T-cell (primary cell): ENCODE measurements around the gene NPRL2. TPM values are rescaled to one million over a fixed set of nuclear protein-coding genes. Genes with fewer than 3 reads are reported as not detected.
A peak's percentile ranks its signal among the peaks of the same experiment; 100 is the strongest.

Experiments
- ATAC-seq, 4 experiments: fragments of 200-7000 bp in 3 of 4; fragments of 150-1000 bp in 1 of 4; cut with Tn5 transposase; replicated peaks in 1 of 4; 1 replicate in 3 of 4; 2 replicates in 1 of 4; pipeline ENCODE4 v1.10.0; 2021; ENCODE audit warnings: moderate library complexity in 3 of 4, mild to moderate bottlenecking in 2 of 4, moderate number of reproducible peaks in 1 of 4
- CTCF ChIA-PET, 2 donors: fragments of 300-600 bp; sonication (Branson Sonifier 250); formaldehyde crosslinking; loops; one replicate each; lab custom pipeline; 2022; ENCODE audit warnings: antibody characterized with exemption in 2 of 2; lab: Charles Lee
- POLR2A ChIA-PET, 2 donors: fragments of 300-600 bp; sonication (Branson Sonifier 250); formaldehyde crosslinking; loops; one replicate each; lab custom pipeline; 2022; ENCODE audit warnings: antibody characterized with exemption in 2 of 2; lab: Charles Lee
- DNase-seq, 35 experiments: peaks; one replicate each; pipeline versions ENCODE4 v3.0.0 to v3.0.0-alpha.2; 2013 to 2023
- H3K27ac ChIP-seq: one replicate; pipeline ENCODE4 v1.5.1; 2013; ENCODE audit warnings: low read length
- H3K27me3 ChIP-seq, 2 experiments: replicated peaks in 1 of 2; 1 replicate in 1 of 2; 2 replicates in 1 of 2; pipeline versions ENCODE4 v1.6.1 to v1.7.0; 2013; ENCODE audit warnings: low read length in 1 of 2, mixed read lengths in 1 of 2; ENCODE audit not compliant: control insufficient read depth in 2 of 2, insufficient read depth in 2 of 2; ENCODE audit errors: extremely low read depth in 1 of 2
- H3K36me3 ChIP-seq, 2 donors: 1 replicate in 1 of 2; 2 replicates in 1 of 2; pipeline versions ENCODE4 v1.6.1 to v1.7.0; 2013; ENCODE audit warnings: low read length in 1 of 2; ENCODE audit not compliant: control insufficient read depth in 2 of 2, insufficient read depth in 1 of 2; ENCODE audit errors: extremely low read depth in 1 of 2
- H3K4me1 ChIP-seq, 2 experiments: 1 replicate in 1 of 2; 2 replicates in 1 of 2; pipeline versions ENCODE4 v1.6.1 to v1.7.0; 2013; ENCODE audit warnings: low read length in 2 of 2, mixed read lengths in 1 of 2; ENCODE audit not compliant: insufficient read depth in 2 of 2, control insufficient read depth in 1 of 2; ENCODE audit errors: extremely low read depth in 1 of 2
- H3K4me3 ChIP-seq, 2 donors: 1 replicate in 1 of 2; 2 replicates in 1 of 2; pipeline versions ENCODE4 v1.5.1 to v1.7.0; 2013; ENCODE audit warnings: mild to moderate bottlenecking in 2 of 2, low read length in 1 of 2, moderate library complexity in 1 of 2; ENCODE audit not compliant: control insufficient read depth in 1 of 2; ENCODE audit errors: extremely low read depth in 1 of 2
- H3K9me3 ChIP-seq: 2 replicates; pipeline ENCODE4 v1.7.0; 2013
- H3K27ac Mint-ChIP-seq, 2 donors: one replicate each; pipeline ENCODE4 v1.8.0; 2020 to 2021; ENCODE audit warnings: mild to moderate bottlenecking in 2 of 2, mixed read lengths in 2 of 2
- H3K27me3 Mint-ChIP-seq, 2 donors: one replicate each; pipeline ENCODE4 v1.8.0; 2021 to 2022; ENCODE audit warnings: mixed read lengths in 2 of 2
- H3K36me3 Mint-ChIP-seq: one replicate; pipeline ENCODE4 v1.8.0; 2021; ENCODE audit warnings: mixed read lengths
- H3K4me1 Mint-ChIP-seq, 3 donors: one replicate each; pipeline ENCODE4 v1.8.0; 2020 to 2022; ENCODE audit warnings: mixed read lengths in 3 of 3, mild to moderate bottlenecking in 1 of 3
- H3K4me3 Mint-ChIP-seq, 3 donors: one replicate each; pipeline ENCODE4 v1.8.0; 2020 to 2022; ENCODE audit warnings: mild to moderate bottlenecking in 3 of 3, mixed read lengths in 3 of 3, moderate library complexity in 3 of 3
- H3K9me3 Mint-ChIP-seq, 3 donors: one replicate each; pipeline ENCODE4 v1.8.0; 2020 to 2022; ENCODE audit warnings: mixed read lengths in 3 of 3
- WGBS: methylation state at CpG from one replicate; pipeline ENCODE4 v1.1.5; 2013; ENCODE audit warnings: missing lambda C conversion rate; ENCODE audit not compliant: insufficient coverage; 5-methylcytosine and 5-hydroxymethylcytosine counted together
- total RNA-seq, 35 experiments: library from RNA in 6 of 35; stranded (reverse) in 6 of 35; fragments of 120-200 nt in 1 of 35; gene quantifications; one replicate each; pipeline versions ENCODE4 v1.2.1 to v1.2.4 and lab custom pipeline; 2013 to 2026

The NPRL2 gene
- total RNA-seq, 5 donors from 2014 or later (not counting 1 experiment from before 2014, with no cell fraction given): 26.6 to 52.2 (median 48.1) TPM

DNA sequence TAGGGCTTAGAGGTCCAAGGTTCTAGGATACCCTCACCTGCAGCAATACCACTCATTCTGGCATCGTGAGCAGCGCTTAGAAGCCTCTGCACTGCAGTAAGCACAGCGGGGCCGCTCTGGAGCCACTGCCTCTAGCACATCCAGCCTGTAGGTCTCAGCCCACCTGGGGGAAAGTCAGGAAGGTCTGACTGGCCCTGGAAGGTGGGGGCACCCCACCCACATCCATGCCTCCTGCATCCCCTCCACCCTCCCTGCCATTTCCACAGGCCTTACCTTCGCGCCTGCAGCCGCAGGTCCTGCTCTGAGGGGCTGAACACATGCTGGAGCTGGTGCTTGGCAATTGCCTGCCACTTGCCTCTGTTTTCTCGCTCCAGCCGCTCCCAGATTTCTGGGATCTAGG lies 9.0 kb downstream of the NPRL2 start:
- no peaks in the 10 kb centered on the region for H3K9me3 Mint-ChIP-seq
- ChIA-PET POLR2A (interaction anchor here in 1 of 2 donors (0.6 kb wide), 1 partner anchor 28 kb away, joined by 12 read pairs; no protein-coding TSS in a partner anchor), CTCF (no interaction called here)
- H3K27me3 Mint-ChIP-seq: no peaks in the 10 kb centered on the region
- Histone ChIP-seq H3K36me3 (no peaks in the 10 kb centered on the region), H3K4me3 (peak overlapping the region; percentile 52 to 84), H3K27ac (peak overlapping the region; percentile 97), H3K27me3 (no peaks in the 10 kb centered on the region), H3K9me3 (no peaks in the 10 kb centered on the region), H3K4me1 (peaks cover 25 to 77% of the 10 kb centered on the region in 2 experiments)
- no peak for ATAC-seq
- peak overlapping the region; percentile 73 to 88 (median 86) for H3K4me3 Mint-ChIP-seq
- peak overlapping the region; percentile 89 to 94 for H3K27ac Mint-ChIP-seq
- DNase-seq: peak in 1 of 35 experiments; percentile 47
- 82% methylated on average over 5 of the region's 9 CpGs for WGBS
- no peaks in the 10 kb centered on the region for H3K36me3 Mint-ChIP-seq
- peaks cover 39 to 56% (median 48%) of the 10 kb centered on the region in 3 donors for H3K4me1 Mint-ChIP-seq

DNA sequence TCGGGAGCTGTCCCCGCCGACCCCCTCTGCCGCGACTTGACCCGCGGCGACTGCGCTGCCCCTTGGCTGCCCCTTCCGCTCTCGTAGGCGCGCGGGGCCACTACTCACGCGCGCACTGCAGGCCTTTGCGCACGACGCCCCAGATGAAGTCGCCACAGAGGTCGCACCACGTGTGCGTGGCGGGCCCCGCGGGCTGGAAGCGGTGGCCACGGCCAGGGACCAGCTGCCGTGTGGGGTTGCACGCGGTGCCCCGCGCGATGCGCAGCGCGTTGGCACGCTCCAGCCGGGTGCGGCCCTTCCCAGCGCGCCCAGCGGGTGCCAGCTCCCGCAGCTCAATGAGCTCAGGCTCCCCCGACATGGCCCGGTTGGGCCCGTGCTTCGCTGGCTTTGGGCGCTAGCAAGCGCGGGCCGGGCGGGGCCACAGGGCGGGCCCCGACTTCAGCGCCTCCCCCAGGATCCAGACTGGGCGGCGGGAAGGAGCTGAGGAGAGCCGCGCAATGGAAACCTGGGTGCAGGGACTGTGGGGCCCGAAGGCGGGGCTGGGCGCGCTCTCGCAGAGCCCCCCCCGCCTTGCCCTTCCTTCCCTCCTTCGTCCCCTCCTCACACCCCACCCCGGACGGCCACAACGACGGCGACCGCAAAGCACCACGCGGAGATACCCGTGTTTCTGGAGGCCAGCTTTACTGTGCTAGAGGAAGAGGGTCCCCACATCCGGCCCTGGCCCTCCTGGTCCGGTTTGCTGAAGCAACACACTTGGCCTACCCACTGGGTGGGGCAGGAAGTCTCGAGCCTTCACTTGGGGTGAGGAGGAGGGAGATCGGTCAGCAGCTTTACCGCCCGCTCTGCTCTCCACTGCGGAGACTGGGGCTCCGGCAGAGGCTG lies 9.9 kb downstream of the NPRL2 start, which contains the start of gene RASSF1:
Gene RASSF1 (minus strand): TSS at position 389 of the 882 bp plus-strand sequence. CDS start 31 bp downstream, at position 358.
- H3K4me1 Mint-ChIP-seq: peaks cover 42 to 58% (median 49%) of the 10 kb centered on the region in 3 donors
- H3K27me3 Mint-ChIP-seq: no peaks in the 10 kb centered on the region
- Histone ChIP-seq H3K9me3 (no peaks in the 10 kb centered on the region), H3K4me3 (peak within 1 kb of the TSS; percentile 52 to 84), H3K36me3 (peaks cover 0 to 5% of the 10 kb centered on the region in 2 donors), H3K27me3 (no peaks in the 10 kb centered on the region), H3K27ac (peak within 1 kb of the TSS; percentile 97), H3K4me1 (peaks cover 26 to 78% of the 10 kb centered on the region in 2 experiments)
- ChIA-PET CTCF (interaction anchor here in 1 of 2 donors (0.7 to 1.5 kb wide), 5 partner anchors 10 to 201 kb away, joined by 3 to 7 read pairs (median 3); partner anchors contain the start of genes CYB561D2, HYAL3, NAA80 and NPRL2), POLR2A (interaction anchor here (0.6 kb wide), 2 partner anchors 27 to 42 kb away, joined by 3 to 12 read pairs; no protein-coding TSS in a partner anchor)
- H3K9me3 Mint-ChIP-seq: no peaks in the 10 kb centered on the region
- H3K36me3 Mint-ChIP-seq: no peaks in the 10 kb centered on the region
- under 1% methylated on average over 82 of the region's 85 CpGs for WGBS
- ATAC-seq (peak; percentile 5 to 20 (median 10)), DNase-seq (peak in 31 of 35 experiments; percentile 19 to 76 (median 50))
- H3K27ac Mint-ChIP-seq: peak within 1 kb of the TSS; percentile 94 to 95
- H3K4me3 Mint-ChIP-seq: peak within 1 kb of the TSS; percentile 86 to 90 (median 88)

DNA sequence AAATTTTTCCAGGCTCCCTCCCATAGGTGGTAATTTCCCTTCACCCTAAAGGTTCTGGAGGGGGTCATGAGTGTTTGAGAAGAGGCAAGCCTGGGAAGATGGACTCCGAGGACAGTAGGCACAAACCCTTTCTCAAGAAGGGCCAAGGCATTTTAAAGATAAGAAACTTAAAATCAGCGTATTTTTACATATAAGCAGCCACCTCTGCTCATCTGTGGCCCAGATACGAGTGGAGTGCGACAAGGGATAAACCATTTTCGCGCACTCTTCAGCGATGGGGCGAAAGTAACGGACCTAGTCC lies 10.5 kb downstream of the NPRL2 start:
- no peaks in the 10 kb centered on the region for H3K27me3 Mint-ChIP-seq
- Histone ChIP-seq H3K36me3 (peaks cover 0 to 5% of the 10 kb centered on the region in 2 donors), H3K27ac (peak overlapping the region; percentile 97), H3K4me3 (peak overlapping the region; percentile 52 to 84), H3K9me3 (no peaks in the 10 kb centered on the region), H3K27me3 (no peaks in the 10 kb centered on the region), H3K4me1 (peaks cover 25 to 78% of the 10 kb centered on the region in 2 experiments)
- DNase-seq: no peak
- H3K4me3 Mint-ChIP-seq: peak overlapping the region; percentile 86 to 90 (median 88)
- no peaks in the 10 kb centered on the region for H3K36me3 Mint-ChIP-seq
- WGBS: 7% methylated on average over 8 of the region's 9 CpGs
- no peaks in the 10 kb centered on the region for H3K9me3 Mint-ChIP-seq
- peak overlapping the region; percentile 93 to 95 for H3K27ac Mint-ChIP-seq
- H3K4me1 Mint-ChIP-seq: peaks cover 46 to 60% (median 51%) of the 10 kb centered on the region in 3 donors
- ChIA-PET CTCF (interaction anchor here in 1 of 2 donors (0.7 to 1.5 kb wide), 5 partner anchors 10 to 202 kb away, joined by 3 to 7 read pairs (median 3); partner anchors contain the start of genes CYB561D2, HYAL3, NAA80 and NPRL2), POLR2A (no interaction called here)
- ATAC-seq: no peak

DNA sequence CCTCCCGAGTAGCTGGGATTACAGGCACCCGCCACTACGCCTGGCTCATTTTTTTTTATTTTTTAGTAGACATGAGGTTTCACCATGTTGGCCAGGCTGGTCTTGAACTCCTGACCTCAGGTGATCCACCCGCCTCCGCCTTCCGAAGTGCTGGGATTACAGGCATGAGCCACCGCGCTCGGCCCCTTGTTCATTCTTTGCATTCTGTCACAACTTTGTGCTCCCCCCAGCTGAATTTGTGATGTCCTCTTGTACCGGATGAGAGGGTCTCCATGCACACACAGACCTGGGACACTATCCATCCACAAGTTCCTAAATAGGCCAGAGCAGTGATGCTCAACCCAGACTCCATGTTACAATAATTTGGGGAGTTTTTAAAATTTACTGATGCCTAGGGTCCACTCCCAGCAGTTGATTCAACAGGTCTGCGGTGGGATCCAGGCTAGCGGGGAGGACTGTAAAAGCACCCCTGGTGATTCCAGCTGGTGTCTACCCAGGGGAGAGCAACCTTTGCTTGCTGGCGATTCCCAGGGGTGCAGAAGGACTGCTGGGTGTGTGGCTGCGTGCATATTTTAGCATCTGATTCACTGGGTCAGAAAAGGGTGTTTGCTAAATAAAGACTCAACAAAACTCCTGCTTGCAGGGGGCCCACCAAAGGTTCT lies 11.0 kb downstream of the NPRL2 start:
- 51% methylated on average over 8 of the region's 14 CpGs for WGBS
- no peaks in the 10 kb centered on the region for H3K9me3 Mint-ChIP-seq
- CTCF ChIA-PET: interaction anchor here in 1 of 2 donors (0.7 to 1.5 kb wide), 4 partner anchors 11 to 172 kb away, joined by 3 to 7 read pairs (median 4); partner anchors contain the start of genes CYB561D2, HYAL3, NAA80 and NPRL2
- peak overlapping the region; percentile 86 to 90 (median 88) for H3K4me3 Mint-ChIP-seq
- peak overlapping the region; percentile 97 for H3K27ac ChIP-seq
- POLR2A ChIA-PET: no interaction called here
- H3K4me3 ChIP-seq: peak overlapping the region; percentile 52 to 84
- peak overlapping the region; percentile 93 to 95 for H3K27ac Mint-ChIP-seq
- no peak for ATAC-seq
- no peaks in the 10 kb centered on the region for H3K36me3 Mint-ChIP-seq
- H3K27me3 Mint-ChIP-seq: no peaks in the 10 kb centered on the region
- H3K4me1 Mint-ChIP-seq: peaks cover 51 to 60% (median 54%) of the 10 kb centered on the region in 3 donors
- H3K27me3 ChIP-seq: no peaks in the 10 kb centered on the region
- peaks cover 0 to 6% of the 10 kb centered on the region in 2 donors for H3K36me3 ChIP-seq
- peaks cover 25 to 79% of the 10 kb centered on the region in 2 experiments for H3K4me1 ChIP-seq
- no peaks in the 10 kb centered on the region for H3K9me3 ChIP-seq
- DNase-seq: no peak

DNA sequence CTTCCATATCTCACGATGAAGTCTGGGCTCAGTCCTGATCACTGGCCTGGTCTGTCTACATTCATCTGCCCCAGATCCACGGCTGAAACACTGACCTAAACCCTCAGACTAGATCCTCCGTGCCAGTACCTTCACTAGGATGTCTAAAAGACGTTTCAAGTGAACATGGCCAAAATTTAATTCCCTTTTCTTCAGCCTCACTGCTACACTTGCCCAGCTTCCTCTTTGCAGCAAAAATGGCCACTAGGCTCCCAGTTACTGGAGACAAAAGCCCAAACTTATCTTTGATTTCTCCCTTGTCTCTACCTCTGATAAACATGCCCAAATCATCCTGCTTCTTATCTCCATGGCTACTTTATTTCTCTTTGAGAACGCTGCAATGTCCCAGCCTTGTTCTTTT lies 11.6 kb downstream of the NPRL2 start:
- no peaks in the 10 kb centered on the region for H3K27me3 ChIP-seq
- no peak for ATAC-seq
- Mint-ChIP-seq H3K27me3 (no peaks in the 10 kb centered on the region), H3K4me1 (peaks cover 57 to 66% (median 60%) of the 10 kb centered on the region in 3 donors), H3K9me3 (no peaks in the 10 kb centered on the region), H3K4me3 (peak overlapping the region; percentile 86 to 90 (median 88)), H3K27ac (peak overlapping the region; percentile 93 to 95), H3K36me3 (no peaks in the 10 kb centered on the region)
- H3K4me3 ChIP-seq: peak overlapping the region; percentile 35 to 84
- POLR2A ChIA-PET: no interaction called here
- H3K4me1 ChIP-seq: peaks cover 29 to 85% of the 10 kb centered on the region in 2 experiments
- peak overlapping the region; percentile 97 for H3K27ac ChIP-seq
- DNase-seq: no peak
- peaks cover 0 to 10% of the 10 kb centered on the region in 2 donors for H3K36me3 ChIP-seq
- 31% methylated on average over 4 of the region's 5 CpGs for WGBS
- CTCF ChIA-PET: interaction anchor here in 1 of 2 donors (0.7 to 1.4 kb wide), 2 partner anchors 40 to 173 kb away, joined by 4 to 7 read pairs; partner anchors contain the start of genes HYAL3 and NAA80
- no peaks in the 10 kb centered on the region for H3K9me3 ChIP-seq
